ENCODE results near the gene PLA2G10. TPM values are rescaled to one million over a fixed set of nuclear protein-coding genes. Genes with fewer than 3 reads are reported as not detected.

The PLA2G10 gene
- polyA plus RNA-seq, 1 of the 3 experiments (the other 2 are of a cell fraction) = not detected

GRCh38 chr16:14668556-14669223 lies 25.4 kb downstream of the PLA2G10 start:
- Histone ChIP-seq H3K36me3 (replicated peaks in 1 of 2; ENCODE audit: control insufficient read depth in 1 of 2, insufficient read depth in 2 of 2, low read length in 1 of 2) (peaks cover 24 to 27% of the 10 kb centered on the region in 2 experiments), H3F3A (replicated peaks; ENCODE audit: insufficient read depth) (no peaks in the 10 kb centered on the region), H3K9me2 (no peaks in the 10 kb centered on the region), H3K9ac (no peak overlapping the region), H3K27me3 (ENCODE audit: insufficient read depth) (no peaks in the 10 kb centered on the region), H3K4me3 (ENCODE audit: low read depth in 2 of 2, low read length in 1 of 2) (no peak overlapping the region), H3K79me2 (ENCODE audit: insufficient read depth) (no peaks in the 10 kb centered on the region), H3K27ac (ENCODE audit: low read depth in 2 of 2, low read length in 1 of 2) (no peak overlapping the region), H4K20me1 (ENCODE audit: insufficient read depth) (no peaks in the 10 kb centered on the region), H3K4me1 (ENCODE audit: control insufficient read depth in 1 of 2, insufficient read depth in 2 of 2, low read depth in 1 of 2, low read length in 1 of 2) (no peaks in the 10 kb centered on the region), H2AFZ (ENCODE audit: low read depth) (no peak overlapping the region), H3K4me2 (no peak overlapping the region), H3K9me3 (no peaks in the 10 kb centered on the region)
- ChIA-PET CTCF (no interaction called here), POLR2A (interaction anchor here (0.6 kb wide), 1 partner anchor 33 kb away, joined by 7 read pairs; no protein-coding TSS in a partner anchor)
- TF ChIP-seq USF2 (IDR thresholded peaks at IDR 0.05; ENCODE audit: borderline replicate concordance, low read depth, low read length) = no peak
- 91% methylated on average over 7 of the region's 7 CpGs for WGBS (ENCODE audit: low lambda C conversion rate)
- no peak for DNase-seq

- Histone ChIP-seq H3K27me3 (ENCODE audit: insufficient read depth) (no peaks in the 10 kb centered on the region), H3K36me3 (replicated peaks in 1 of 2; ENCODE audit: control insufficient read depth in 1 of 2, insufficient read depth in 2 of 2, low read length in 1 of 2) (peaks cover 27 to 33% of the 10 kb centered on the region in 2 experiments), H2AFZ (ENCODE audit: low read depth) (no peak overlapping the region)
Measured at GRCh38 chr16:14667347-14668266, 26.5 kb downstream of the PLA2G10 start.

More at GRCh38 chr16:14667347-14668266, 26.5 kb downstream of the PLA2G10 start:
- Histone ChIP-seq H4K20me1 (ENCODE audit: insufficient read depth) (no peaks in the 10 kb centered on the region), H3K27ac (ENCODE audit: low read depth in 2 of 2, low read length in 1 of 2) (no peak overlapping the region), H3K9me3 (no peaks in the 10 kb centered on the region), H3K9me2 (no peaks in the 10 kb centered on the region), H3K4me3 (ENCODE audit: low read depth in 2 of 2, low read length in 1 of 2) (no peak overlapping the region), H3K4me1 (ENCODE audit: control insufficient read depth in 1 of 2, insufficient read depth in 2 of 2, low read depth in 1 of 2, low read length in 1 of 2) (no peaks in the 10 kb centered on the region), H3K4me2 (no peak overlapping the region), H3K79me2 (ENCODE audit: insufficient read depth) (no peaks in the 10 kb centered on the region), H3K9ac (no peak overlapping the region), H3F3A (replicated peaks; ENCODE audit: insufficient read depth) (no peaks in the 10 kb centered on the region)
- CTCF ChIA-PET = no interaction called here
- WGBS (ENCODE audit: low lambda C conversion rate) = 86% methylated on average over 11 of the region's 16 CpGs
- POLR2A ChIA-PET = no interaction called here
- TF ChIP-seq FOXJ3 (CRISPR knock-in tag; IDR thresholded peaks at IDR 0.05) = no peak
- no peak for TF ChIP-seq MAX (IDR thresholded peaks at IDR 0.05; ENCODE audit: low read depth)
- no peak for TF ChIP-seq POLR2AphosphoS5 (IDR thresholded peaks at IDR 0.05; ENCODE audit: low read depth, low read length)
- TF ChIP-seq PBX3 (IDR thresholded peaks at IDR 0.05) = no peak
- TF ChIP-seq, protein P1, sequence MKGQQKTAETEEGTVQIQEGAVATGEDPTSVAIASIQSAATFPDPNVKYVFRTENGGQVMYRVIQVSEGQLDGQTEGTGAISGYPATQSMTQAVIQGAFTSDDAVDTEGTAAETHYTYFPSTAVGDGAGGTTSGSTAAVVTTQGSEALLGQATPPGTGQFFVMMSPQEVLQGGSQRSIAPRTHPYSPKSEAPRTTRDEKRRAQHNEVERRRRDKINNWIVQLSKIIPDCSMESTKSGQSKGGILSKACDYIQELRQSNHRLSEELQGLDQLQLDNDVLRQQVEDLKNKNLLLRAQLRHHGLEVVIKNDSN (IDR thresholded peaks at IDR 0.05; ENCODE audit: borderline replicate concordance, low read depth) = no peak
- TF ChIP-seq SMC3 (IDR thresholded peaks at IDR 0.05; ENCODE audit: low read depth, low read length) = no peak
- no peak for TF ChIP-seq EP300 (IDR thresholded peaks at IDR 0.05; ENCODE audit: borderline replicate concordance in 1 of 2, low read depth in 1 of 2, low read length in 1 of 2)
- no peak for DNase-seq
